Effector memory CD4-positive, alpha-beta T cell (primary cell): Measurements from ENCODE around the gene EPHB2.

Experiments
- DNase-seq, 3 donors: peaks; one replicate each; pipeline ENCODE4 v3.0.0-alpha.2; 2020
- H3K27ac ChIP-seq: 2 replicates; pipeline ENCODE4 v1.7.0; 2013; ENCODE audit warnings: mild to moderate bottlenecking, low read length, moderate library complexity; ENCODE audit not compliant: insufficient read depth, poor library complexity, severe bottlenecking
- H3K27me3 ChIP-seq: replicated peaks from 2 replicates; pipeline ENCODE4 v1.7.0; 2013; ENCODE audit warnings: mild to moderate bottlenecking, low read length; ENCODE audit not compliant: insufficient read depth, control insufficient read depth, poor library complexity, severe bottlenecking
- H3K36me3 ChIP-seq: 2 replicates; pipeline ENCODE4 v1.7.0; 2013; ENCODE audit warnings: mild to moderate bottlenecking, low read length, moderate library complexity; ENCODE audit not compliant: control insufficient read depth, insufficient read depth
- H3K4me1 ChIP-seq: 2 replicates; pipeline ENCODE4 v1.7.0; 2013; ENCODE audit warnings: low read length, mild to moderate bottlenecking; ENCODE audit not compliant: control insufficient read depth, insufficient read depth, poor library complexity, severe bottlenecking
- H3K4me3 ChIP-seq: 2 replicates; pipeline ENCODE4 v1.7.0; 2013; ENCODE audit warnings: low read length, low read depth, mild to moderate bottlenecking; ENCODE audit not compliant: insufficient read depth, poor library complexity, severe bottlenecking
- H3K9me3 ChIP-seq: 2 replicates; pipeline ENCODE4 v1.7.0; 2013; ENCODE audit warnings: mild to moderate bottlenecking, low read length, moderate library complexity; ENCODE audit not compliant: control insufficient read depth

Gene EPHB2

GRCh38 chr1:22850281-22850680 lies 139.6 kb downstream of the EPHB2 start:
- no peaks in the 10 kb centered on the region for H3K4me1 ChIP-seq
- no peaks in the 10 kb centered on the region for H3K9me3 ChIP-seq
- H3K27ac ChIP-seq: no peak overlapping the region

GRCh38 chr1:22850681-22851080 lies 140.0 kb downstream of the EPHB2 start:
- no peak overlapping the region for H3K27ac ChIP-seq
- no peaks in the 10 kb centered on the region for H3K4me1 ChIP-seq
- H3K9me3 ChIP-seq: no peaks in the 10 kb centered on the region
- H3K27me3 ChIP-seq: no peaks in the 10 kb centered on the region
- H3K36me3 ChIP-seq: no peaks in the 10 kb centered on the region
- H3K4me3 ChIP-seq: no peak overlapping the region
- DNase-seq: no peak

More at GRCh38 chr1:22850281-22850680, 139.6 kb downstream of the EPHB2 start:
- Histone ChIP-seq H3K36me3 (no peaks in the 10 kb centered on the region), H3K27me3 (no peaks in the 10 kb centered on the region), H3K4me3 (no peak overlapping the region)
- DNase-seq: no peak

- H3K27ac ChIP-seq: no peak overlapping the region
- no peak overlapping the region for H3K4me3 ChIP-seq
- H3K36me3 ChIP-seq: no peaks in the 10 kb centered on the region
- H3K9me3 ChIP-seq: no peaks in the 10 kb centered on the region
- no peaks in the 10 kb centered on the region for H3K4me1 ChIP-seq
- no peak for DNase-seq
- H3K27me3 ChIP-seq: no peaks in the 10 kb centered on the region
Observed at GRCh38 chr1:22851517-22851916, 140.9 kb downstream of the EPHB2 start.

- no peak overlapping the region for H3K4me3 ChIP-seq
- no peaks in the 10 kb centered on the region for H3K27me3 ChIP-seq
- H3K9me3 ChIP-seq: no peaks in the 10 kb centered on the region
- no peaks in the 10 kb centered on the region for H3K36me3 ChIP-seq
- no peaks in the 10 kb centered on the region for H3K4me1 ChIP-seq
- no peak for DNase-seq
- H3K27ac ChIP-seq: no peak overlapping the region
Observed at GRCh38 chr1:22852144-22852655, 141.6 kb downstream of the EPHB2 start.

- Histone ChIP-seq H3K9me3 (no peaks in the 10 kb centered on the region), H3K36me3 (no peaks in the 10 kb centered on the region), H3K4me1 (no peaks in the 10 kb centered on the region), H3K27ac (no peak overlapping the region), H3K27me3 (no peaks in the 10 kb centered on the region), H3K4me3 (no peak overlapping the region)
- DNase-seq: no peak
Observed at GRCh38 chr1:22853651-22854185, 143.1 kb downstream of the EPHB2 start.

GRCh38 chr1:22854688-22855565 lies 144.3 kb downstream of the EPHB2 start:
- no peaks in the 10 kb centered on the region for H3K4me1 ChIP-seq
- H3K27me3 ChIP-seq: no peaks in the 10 kb centered on the region
- no peak overlapping the region for H3K27ac ChIP-seq

GRCh38 chr1:22855668-22856606 lies 145.3 kb downstream of the EPHB2 start:
- no peaks in the 10 kb centered on the region for H3K4me1 ChIP-seq
- DNase-seq: no peak
- H3K9me3 ChIP-seq: no peaks in the 10 kb centered on the region

More at GRCh38 chr1:22854688-22855565, 144.3 kb downstream of the EPHB2 start:
- H3K4me3 ChIP-seq: no peak overlapping the region
- DNase-seq: no peak
- no peaks in the 10 kb centered on the region for H3K36me3 ChIP-seq
- no peaks in the 10 kb centered on the region for H3K9me3 ChIP-seq

GRCh38 chr1:22857661-22858060 lies 147.0 kb downstream of the EPHB2 start:
- no peak overlapping the region for H3K4me3 ChIP-seq
- H3K4me1 ChIP-seq: no peaks in the 10 kb centered on the region
- H3K9me3 ChIP-seq: no peaks in the 10 kb centered on the region
- no peak overlapping the region for H3K27ac ChIP-seq
- H3K27me3 ChIP-seq: no peaks in the 10 kb centered on the region
- no peaks in the 10 kb centered on the region for H3K36me3 ChIP-seq
- DNase-seq: no peak

More at GRCh38 chr1:22855668-22856606, 145.3 kb downstream of the EPHB2 start:
- Histone ChIP-seq H3K4me3 (no peak overlapping the region), H3K36me3 (no peaks in the 10 kb centered on the region), H3K27ac (no peak overlapping the region), H3K27me3 (no peaks in the 10 kb centered on the region)

- Histone ChIP-seq H3K4me3 (no peak overlapping the region), H3K27ac (no peak overlapping the region), H3K27me3 (no peaks in the 10 kb centered on the region), H3K36me3 (no peaks in the 10 kb centered on the region), H3K4me1 (no peaks in the 10 kb centered on the region), H3K9me3 (no peaks in the 10 kb centered on the region)
- DNase-seq: no peak
Observed at GRCh38 chr1:22860414-22860800, 149.8 kb downstream of the EPHB2 start.
